B cell (primary cell): ENCODE data around the gene CNPY3.

Experiments
- CTCF ChIP-seq: fragments of 200-600 bp; IDR thresholded peaks from one replicate; pipeline ENCODE4 v1.8.0; 2022; ENCODE audit warnings: antibody characterized with exemption, mild to moderate bottlenecking
- EZH2 ChIP-seq: IDR thresholded peaks from 2 replicates; pipeline ENCODE4 v1.6.1; 2012; ENCODE audit warnings: borderline replicate concordance, low read depth, mild to moderate bottlenecking, moderate library complexity, low read length; ENCODE audit not compliant: insufficient read depth, poor library complexity, severe bottlenecking

DNA sequence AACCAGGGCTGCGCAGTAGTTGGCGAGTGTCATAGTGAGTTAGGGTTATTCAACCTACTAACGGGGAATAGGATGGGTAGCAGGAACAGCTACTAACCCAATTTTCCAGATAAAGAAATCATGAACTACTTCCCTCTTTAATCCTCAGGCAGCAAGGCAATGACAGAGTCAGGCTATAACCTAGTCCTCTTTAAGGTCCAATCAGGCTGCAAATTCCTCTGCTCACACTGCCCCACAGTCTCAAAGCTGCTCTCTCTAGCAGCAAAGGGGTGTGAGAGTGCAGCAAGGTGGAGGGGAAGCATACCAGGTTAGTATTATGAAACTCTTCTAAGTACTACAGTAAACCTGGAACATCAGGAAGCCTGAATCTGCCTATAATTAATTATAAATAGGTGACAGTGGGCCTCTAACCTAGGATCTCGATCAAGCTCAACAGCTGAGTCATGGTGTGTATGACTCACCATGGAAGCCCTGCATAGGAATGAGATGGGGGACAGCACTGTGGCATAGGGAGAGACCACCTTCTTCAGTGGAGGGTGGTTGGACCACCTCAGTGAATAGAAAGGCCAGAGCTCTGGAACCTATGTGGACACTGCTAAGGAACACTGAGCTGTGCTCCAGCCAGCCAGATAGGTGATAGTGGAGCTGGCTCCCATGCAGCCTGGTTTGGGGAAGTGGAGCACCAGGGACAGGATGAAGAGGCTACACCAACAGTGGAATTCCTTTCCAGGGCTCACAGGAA is 41.8 kb downstream of the CNPY3 start:
- TF ChIP-seq EZH2 (no peak), CTCF (no peak)
